NT2/D1 (cell line): Measurements from ENCODE around the gene ATP8B1.
"Not testable (repeated sequence)": the region's sequence is repeated elsewhere in the genome, so short reads cannot be mapped to it uniquely, and the experiment has no call there.

Experiments used
- DNase-seq: peaks from one replicate; pipeline ENCODE4 v3.0.0-alpha.2; 2011; ENCODE audit warnings: low read depth, low spot score
- H3K27me3 ChIP-seq: 2 replicates; pipeline ENCODE4 v1.6.0; 2011; ENCODE audit warnings: mild to moderate bottlenecking; ENCODE audit not compliant: insufficient read length, insufficient read depth
- H3K36me3 ChIP-seq: 2 replicates; pipeline ENCODE4 v1.6.1; 2011; ENCODE audit warnings: mild to moderate bottlenecking, low read length, mixed read lengths; ENCODE audit not compliant: insufficient read depth, insufficient read length
- H3K4me1 ChIP-seq: 2 replicates; pipeline ENCODE4 v1.5.1; 2011; ENCODE audit not compliant: insufficient read depth, insufficient read length
- H3K4me3 ChIP-seq: 2 replicates; pipeline ENCODE4 v1.5.1; 2011; ENCODE audit warnings: low read depth; ENCODE audit not compliant: insufficient read length
- H3K9ac ChIP-seq: 2 replicates; pipeline ENCODE4 v1.6.0; 2011; ENCODE audit warnings: low read depth; ENCODE audit not compliant: insufficient read length
- H3K9me3 ChIP-seq: 2 replicates; pipeline ENCODE4 v1.5.1; 2011; ENCODE audit warnings: mild to moderate bottlenecking, low read length; ENCODE audit not compliant: insufficient read depth
- SUZ12 ChIP-seq: IDR thresholded peaks from 2 replicates; pipeline ENCODE4 v1.6.1; 2011; ENCODE audit not compliant: insufficient read length, insufficient read depth; ENCODE audit errors: extremely low read depth
- YY1 ChIP-seq: IDR thresholded peaks from 2 replicates; pipeline ENCODE4 v1.6.1; 2011; ENCODE audit not compliant: insufficient read length, insufficient read depth
- ZNF274 ChIP-seq: IDR thresholded peaks from 2 replicates; pipeline ENCODE4 v1.6.1; 2011; ENCODE audit warnings: mild to moderate bottlenecking, low read depth, low read length

The ATP8B1 gene

GRCh38 chr18:57744211-57744694 lies 58.9 kb downstream of the ATP8B1 start:
- Histone ChIP-seq H3K9ac (no peak overlapping the region), H3K36me3 (no peaks in the 10 kb centered on the region), H3K4me1 (no peaks in the 10 kb centered on the region), H3K27me3 (no peaks in the 10 kb centered on the region), H3K4me3 (no peak overlapping the region), H3K9me3 (0 out of 2 replicates have a peak, but pooled peaks cover 5% of the 10 kb centered on the region)
- TF ChIP-seq ZNF274 (no peak), YY1 (no peak), SUZ12 (no peak)
- no peak for DNase-seq

- Histone ChIP-seq H3K9me3 (0 out of 2 replicates have a peak, but pooled peaks cover 5% of the 10 kb centered on the region), H3K4me3 (no peak overlapping the region), H3K27me3 (no peaks in the 10 kb centered on the region), H3K9ac (no peak overlapping the region), H3K36me3 (no peaks in the 10 kb centered on the region), H3K4me1 (no peaks in the 10 kb centered on the region)
- no peak for TF ChIP-seq SUZ12
- TF ChIP-seq YY1 = no peak
- no peak for TF ChIP-seq ZNF274
- DNase-seq = no peak
These were observed 60.1 kb downstream of the ATP8B1 start for GRCh38 chr18:57743008-57743407.

GRCh38 chr18:57741273-57741672 lies 61.8 kb downstream of the ATP8B1 start:
- Histone ChIP-seq H3K9ac (no peak overlapping the region), H3K4me3 (no peak overlapping the region), H3K4me1 (no peaks in the 10 kb centered on the region), H3K9me3 (0 out of 2 replicates have a peak, but pooled peaks cover 5% of the 10 kb centered on the region), H3K36me3 (no peaks in the 10 kb centered on the region), H3K27me3 (no peaks in the 10 kb centered on the region)
- TF ChIP-seq YY1 (no peak), SUZ12 (no peak), ZNF274 (no peak)
- no peak for DNase-seq

GRCh38 chr18:57738078-57738477 lies 65.0 kb downstream of the ATP8B1 start:
- TF ChIP-seq SUZ12 = no peak
- TF ChIP-seq ZNF274 = no peak
- no peak for TF ChIP-seq YY1
- no peak for DNase-seq
- Histone ChIP-seq H3K9ac (no peak overlapping the region), H3K27me3 (no peaks in the 10 kb centered on the region), H3K4me3 (no peak overlapping the region), H3K4me1 (no peaks in the 10 kb centered on the region), H3K9me3 (0 out of 2 replicates have a peak, but pooled peaks cover 5% of the 10 kb centered on the region), H3K36me3 (no peaks in the 10 kb centered on the region)

- no peaks in the 10 kb centered on the region for H3K36me3 ChIP-seq
- H3K9me3 ChIP-seq = 0 out of 2 replicates have a peak, but pooled peaks cover 5% of the 10 kb centered on the region
- no peak overlapping the region for H3K9ac ChIP-seq
- H3K27me3 ChIP-seq = no peaks in the 10 kb centered on the region
- DNase-seq = no peak
- TF ChIP-seq SUZ12 (no peak), ZNF274 (no peak), YY1 (no peak)
- no peaks in the 10 kb centered on the region for H3K4me1 ChIP-seq
- no peak overlapping the region for H3K4me3 ChIP-seq
These were observed 65.6 kb downstream of the ATP8B1 start for GRCh38 chr18:57737400-57738060.

GRCh38 chr18:57735042-57735441 lies 68.1 kb downstream of the ATP8B1 start:
- not testable (repeated sequence) for H3K27me3 ChIP-seq, H3K9me3 ChIP-seq, H3K36me3 ChIP-seq, H3K9ac ChIP-seq, DNase-seq, H3K4me3 ChIP-seq, H3K4me1 ChIP-seq

GRCh38 chr18:57733861-57734260 lies 69.3 kb downstream of the ATP8B1 start:
- Histone ChIP-seq H3K9ac (no peak overlapping the region), H3K9me3 (no peaks in the 10 kb centered on the region), H3K27me3 (no peaks in the 10 kb centered on the region), H3K4me1 (no peaks in the 10 kb centered on the region), H3K36me3 (no peaks in the 10 kb centered on the region), H3K4me3 (no peak overlapping the region)
- no peak for TF ChIP-seq SUZ12
- no peak for TF ChIP-seq ZNF274
- no peak for TF ChIP-seq YY1
- DNase-seq = no peak
